HG03139 (cell line): ENCODE measurements around the gene MRPL9.
"Not testable (repeated sequence)": the region's sequence is repeated elsewhere in the genome, so short reads cannot be mapped to it uniquely, and the experiment has no call there.

Source experiments
- ATAC-seq: cut with Tn5 transposase; IDR thresholded peaks from one replicate; pipeline ENCODE4 v1.9.1; 2021; ENCODE audit not compliant: unreplicated experiment

MRPL9 gene

DNA sequence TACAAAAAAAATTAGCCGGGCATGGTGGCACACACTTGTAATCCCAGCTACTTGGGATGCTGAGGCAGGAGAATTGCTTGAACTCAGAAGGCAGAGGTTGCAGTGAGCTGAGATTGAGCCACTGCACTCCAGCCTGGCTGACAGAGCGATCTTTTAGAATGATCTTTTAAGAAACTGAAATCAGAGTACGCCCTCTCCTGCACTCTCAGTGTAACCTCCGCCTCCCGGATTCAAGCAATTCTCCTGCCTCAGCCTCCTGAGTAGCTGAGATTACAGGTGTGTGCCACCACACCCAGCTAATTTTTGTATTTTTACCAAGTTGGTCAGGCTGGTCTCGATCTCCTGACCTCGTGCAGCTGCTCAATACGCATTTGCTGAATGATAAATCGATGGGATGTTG is 29.3 kb downstream of the MRPL9 start:
- not testable (repeated sequence) for ATAC-seq

DNA sequence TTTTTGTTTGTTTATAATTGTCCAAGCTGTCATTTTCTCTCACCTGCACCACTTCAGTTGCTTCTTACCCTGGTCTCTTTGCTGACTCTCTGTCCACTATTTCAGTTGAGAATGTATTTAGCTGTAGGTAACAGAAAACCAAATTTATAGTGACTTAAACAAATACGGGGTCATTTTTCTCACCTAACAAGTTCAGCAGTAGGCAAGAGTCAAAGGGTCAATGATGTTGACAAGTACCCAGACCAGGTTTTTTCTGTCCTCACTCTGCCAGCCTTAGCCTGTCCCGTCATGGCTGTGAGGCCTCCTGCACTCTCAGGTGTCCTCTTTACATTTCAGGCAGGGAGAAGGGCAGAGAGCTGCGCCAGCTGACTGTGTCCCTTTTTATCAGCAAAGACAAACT is 30.2 kb downstream of the MRPL9 start:
- ATAC-seq = no peak

DNA sequence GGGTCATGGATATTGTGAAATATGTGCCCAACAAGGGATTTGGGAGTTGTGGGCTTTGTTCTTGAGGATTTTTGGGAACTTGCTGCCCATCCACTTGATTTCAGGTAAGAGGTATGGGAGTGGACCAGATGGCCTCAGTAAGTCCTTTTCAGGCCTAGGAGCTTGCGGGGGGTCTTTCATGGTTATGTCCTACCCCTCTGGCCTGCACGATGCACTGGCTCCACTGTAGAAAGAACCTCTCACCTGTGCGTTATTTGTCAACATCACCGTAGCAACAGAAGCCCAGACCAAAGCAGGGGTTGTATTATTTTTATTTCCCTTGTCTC is 33.4 kb downstream of the MRPL9 start:
- ATAC-seq = no peak

DNA sequence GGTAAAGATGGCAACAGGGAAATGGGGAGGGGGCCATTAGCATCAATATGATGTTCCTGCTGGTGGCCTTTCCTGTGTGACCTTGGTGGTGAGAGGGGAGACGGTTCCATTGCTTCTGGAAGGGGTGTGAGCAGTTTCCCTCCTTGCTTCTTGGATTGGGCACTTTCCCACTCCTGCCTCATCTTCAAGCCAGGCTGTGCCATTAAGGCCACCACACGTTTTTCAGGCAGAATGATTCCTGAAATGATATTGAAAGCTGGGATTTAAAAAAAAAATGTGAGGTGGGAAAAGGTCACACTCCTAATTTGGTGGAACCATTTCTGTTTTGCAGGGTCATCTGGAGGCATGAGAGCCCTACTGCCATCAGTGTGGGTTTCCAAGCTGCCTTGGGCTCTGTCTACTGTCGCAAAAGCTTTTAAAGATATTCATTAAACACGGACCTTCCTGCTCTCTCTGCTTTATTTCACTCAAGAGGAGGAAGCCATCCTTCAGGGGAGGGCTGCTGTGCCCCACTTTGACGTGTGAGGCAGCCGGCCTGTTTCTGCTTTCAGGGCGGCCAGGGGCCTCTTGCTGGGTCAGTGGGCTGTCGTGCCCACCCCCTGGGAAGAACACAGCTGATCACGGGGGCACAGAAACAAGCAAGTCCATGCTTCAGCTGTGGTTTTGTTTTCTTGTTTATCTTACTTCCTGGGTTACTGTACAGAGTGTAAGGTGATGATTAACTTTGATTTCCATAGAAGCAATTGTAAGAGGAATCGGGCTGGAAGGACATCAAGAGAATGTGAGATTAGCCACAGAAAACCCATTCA is 33.9 kb downstream of the MRPL9 start:
- no peak for ATAC-seq

DNA sequence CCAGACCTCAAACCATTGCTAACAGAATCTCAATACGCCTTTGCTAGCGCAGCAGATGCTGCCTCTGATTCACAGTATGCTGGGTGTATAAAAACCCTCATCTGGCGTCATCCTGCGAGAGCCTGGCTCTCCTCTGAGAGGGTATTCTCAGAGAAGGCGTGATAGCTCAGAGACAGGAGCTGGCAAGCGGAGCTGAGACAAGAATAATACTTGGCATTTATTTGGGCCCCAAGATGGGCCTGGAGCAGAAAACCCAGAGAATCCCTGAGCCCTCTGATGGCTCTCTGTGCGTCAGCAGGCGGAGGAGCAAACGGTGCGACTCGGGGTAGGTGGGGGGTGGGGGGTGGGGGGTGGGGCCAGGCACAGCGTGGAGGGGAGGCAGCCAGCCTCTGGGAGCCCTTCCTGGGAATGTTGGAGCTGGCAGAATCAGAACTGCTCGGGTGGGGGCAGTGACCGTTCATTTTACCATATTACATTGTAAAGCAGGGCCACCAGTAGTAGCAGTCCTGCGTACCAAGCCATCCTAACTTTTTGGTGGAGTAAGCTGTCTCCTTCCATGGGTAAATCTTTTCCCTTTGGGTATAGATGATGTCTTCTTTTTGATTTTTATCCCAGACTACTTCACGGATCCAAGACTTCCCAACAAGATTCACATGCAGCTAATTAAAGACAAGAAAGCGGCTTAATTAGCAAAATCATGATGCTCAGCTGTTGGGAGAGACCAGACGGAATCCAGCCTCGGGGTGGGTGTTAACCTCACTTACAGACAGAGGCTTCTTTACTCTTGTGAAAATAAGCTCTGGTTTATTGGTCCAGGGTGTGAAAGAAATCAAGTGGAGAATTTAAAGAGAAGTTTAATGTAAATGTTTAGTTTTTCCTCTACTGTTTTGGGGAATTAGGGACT is 34.9 kb downstream of the MRPL9 start:
- ATAC-seq = no peak

DNA sequence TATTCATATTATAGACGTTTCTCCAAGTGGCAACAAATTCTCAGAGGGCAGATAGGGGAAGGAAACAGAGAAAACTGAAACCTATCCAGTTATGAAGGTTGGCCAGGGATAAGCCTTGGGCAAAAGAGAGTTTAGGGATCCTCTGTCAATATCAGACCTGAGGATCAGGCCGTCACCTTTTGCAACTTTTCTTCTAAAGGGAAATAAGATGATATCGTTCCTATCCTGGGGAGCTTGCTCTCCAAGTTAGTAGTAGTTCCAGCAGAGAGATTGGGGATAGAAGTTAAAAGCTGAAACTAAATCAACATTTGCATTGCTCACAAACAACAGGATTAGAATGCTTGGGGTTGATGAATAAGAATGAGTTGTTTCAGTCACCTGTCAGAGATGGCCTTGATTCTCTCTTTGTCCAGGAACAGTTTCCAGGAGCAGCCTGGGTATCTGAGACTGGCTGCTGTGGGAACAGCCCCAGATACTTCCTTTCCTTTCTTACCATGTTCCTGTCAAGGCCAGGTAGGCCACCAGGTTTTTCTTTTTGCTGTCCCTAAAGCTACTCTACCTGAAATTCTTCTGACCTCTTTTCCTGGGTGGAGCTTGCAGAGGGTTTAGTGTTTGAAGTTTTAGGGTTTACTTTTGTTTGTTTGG is 39.4 kb downstream of the MRPL9 start:
- no peak for ATAC-seq

DNA sequence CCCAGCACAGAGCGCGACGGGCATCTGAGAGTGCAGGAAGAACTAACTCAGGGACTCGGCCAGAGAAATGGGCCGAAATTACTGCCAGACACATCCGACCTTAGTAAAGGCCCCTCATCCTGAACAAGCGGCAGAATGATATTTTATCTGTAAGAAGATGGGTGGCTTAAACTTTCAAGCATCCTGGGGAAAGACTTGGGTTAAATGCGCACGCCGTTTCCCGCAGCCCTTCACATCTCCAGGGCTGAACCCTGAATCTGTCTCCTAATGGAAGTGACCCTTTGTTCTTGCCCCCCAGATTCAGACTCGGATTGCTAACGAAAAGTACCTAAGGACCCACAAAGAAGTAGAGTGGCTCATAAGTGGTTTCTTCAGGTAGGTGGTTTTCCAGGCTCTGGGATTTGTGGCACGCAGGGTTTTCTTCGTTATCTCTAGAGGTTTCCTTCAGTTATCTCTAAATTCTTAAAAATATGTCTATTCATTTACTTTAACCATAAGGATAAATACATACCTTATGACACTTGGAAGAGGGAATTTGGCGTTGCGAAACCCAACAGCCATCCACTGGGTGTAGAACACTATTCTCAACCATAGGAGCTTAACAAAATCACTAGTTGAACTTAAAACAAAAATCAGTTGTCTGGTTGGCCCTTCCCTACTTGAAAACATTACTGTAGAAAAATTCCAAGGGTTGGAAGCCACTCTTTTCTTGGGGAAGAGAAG is 41.3 kb downstream of the MRPL9 start:
- ATAC-seq = no peak

DNA sequence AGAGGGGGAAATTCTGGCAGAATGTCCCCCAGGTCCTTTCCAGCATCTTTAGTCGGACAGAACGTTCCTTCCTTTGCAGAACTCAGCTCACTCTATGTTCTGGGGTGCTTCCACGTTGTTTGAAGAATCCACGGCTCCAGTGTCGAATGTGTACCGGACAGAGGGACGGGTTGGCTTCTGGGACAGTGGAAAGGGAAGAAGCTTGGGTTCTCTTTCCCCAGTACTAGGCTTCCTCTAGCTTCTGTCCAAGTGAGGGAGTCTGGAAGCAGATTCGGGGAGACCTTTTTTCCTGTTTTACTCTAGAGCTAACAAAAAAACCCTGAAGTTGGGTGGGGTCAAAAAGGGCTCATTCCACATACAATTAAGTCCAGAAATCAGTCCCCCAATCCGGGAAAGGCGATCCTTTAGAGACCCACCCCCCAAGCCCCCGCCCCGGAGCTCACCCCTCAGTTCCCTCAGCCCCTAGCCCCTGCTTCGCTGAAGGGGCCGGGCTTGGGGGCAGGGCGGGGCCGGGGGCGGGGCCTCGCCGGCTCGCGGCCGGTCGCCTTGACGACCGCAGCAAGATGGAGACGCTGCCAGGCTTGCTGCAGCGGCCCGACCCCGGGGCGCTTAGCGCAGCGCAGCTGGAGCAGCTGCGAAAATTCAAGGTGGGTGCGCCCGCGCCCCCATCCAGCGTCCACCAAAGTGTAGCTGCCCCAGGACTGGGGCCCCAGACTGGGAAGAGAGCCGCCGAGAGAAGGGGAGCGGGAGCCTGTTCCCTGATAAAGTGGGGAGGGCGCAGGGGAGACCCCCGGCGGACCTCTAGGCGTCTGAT is 42.1 kb downstream of the MRPL9 start, which contains the start of gene RIIAD1:
TSS of gene RIIAD1 (plus strand) at position 549 of the 814 bp plus-strand sequence. CDS start at position 564, 15 bp downstream.
- no peak for ATAC-seq

DNA sequence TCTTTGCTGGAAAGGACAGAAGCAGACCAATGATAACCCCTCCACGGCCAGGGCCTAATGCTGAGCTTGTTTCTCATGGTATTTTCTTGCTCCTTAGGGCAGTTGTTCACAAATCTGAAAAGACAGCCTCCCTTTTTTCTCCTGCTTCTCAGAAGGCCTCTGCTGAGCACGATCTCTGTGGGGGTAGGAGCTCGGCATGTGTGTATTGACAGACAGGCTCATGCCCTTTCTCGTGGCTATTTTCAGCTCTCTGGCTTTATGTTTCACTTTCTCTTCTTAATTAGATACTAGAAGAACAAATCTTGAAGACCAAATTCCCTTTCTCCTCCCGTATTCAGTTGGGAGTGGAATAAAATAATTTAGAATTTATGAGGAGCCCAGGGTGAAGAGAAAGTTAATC is 42.7 kb downstream of the MRPL9 start:
- ATAC-seq = no peak

DNA sequence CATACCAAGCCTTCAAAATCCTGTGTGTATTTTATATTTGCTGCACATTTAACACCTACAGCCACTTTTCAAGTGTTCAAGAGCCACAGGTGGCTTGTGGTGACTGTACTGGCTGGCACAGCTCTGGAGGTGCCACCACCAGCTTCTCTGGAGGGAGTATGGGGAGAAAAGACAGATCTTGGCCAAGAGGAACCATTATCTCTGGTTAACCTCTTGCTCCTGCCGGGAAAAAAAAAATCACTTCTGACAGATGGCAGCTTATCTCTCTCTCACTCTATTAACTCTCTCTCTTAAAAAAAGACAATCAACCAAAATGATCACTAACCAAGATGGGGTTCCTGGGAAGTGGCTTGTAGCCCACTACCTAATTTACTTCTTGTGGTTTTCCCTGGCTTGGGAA is 43.2 kb downstream of the MRPL9 start:
- ATAC-seq = no peak

DNA sequence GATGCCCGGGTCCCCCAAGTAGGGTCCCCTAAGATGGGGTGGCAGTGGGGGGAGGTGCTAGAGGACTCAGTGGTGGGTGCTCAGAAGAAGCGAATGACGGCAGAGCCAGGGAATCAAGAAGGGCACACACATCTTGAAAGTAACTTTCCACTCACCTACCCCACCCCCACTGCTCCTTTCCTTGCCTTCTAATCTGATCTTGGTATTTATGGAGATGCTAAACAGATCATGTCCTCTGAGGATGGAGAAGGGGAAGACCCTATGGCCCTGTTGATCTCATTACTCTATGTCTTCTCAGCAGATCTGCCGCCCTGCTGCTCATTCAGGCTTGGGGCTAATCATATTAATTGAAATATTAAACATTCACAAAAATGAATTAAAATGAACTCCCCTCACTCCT is 44.6 kb downstream of the MRPL9 start:
- no peak for ATAC-seq

DNA sequence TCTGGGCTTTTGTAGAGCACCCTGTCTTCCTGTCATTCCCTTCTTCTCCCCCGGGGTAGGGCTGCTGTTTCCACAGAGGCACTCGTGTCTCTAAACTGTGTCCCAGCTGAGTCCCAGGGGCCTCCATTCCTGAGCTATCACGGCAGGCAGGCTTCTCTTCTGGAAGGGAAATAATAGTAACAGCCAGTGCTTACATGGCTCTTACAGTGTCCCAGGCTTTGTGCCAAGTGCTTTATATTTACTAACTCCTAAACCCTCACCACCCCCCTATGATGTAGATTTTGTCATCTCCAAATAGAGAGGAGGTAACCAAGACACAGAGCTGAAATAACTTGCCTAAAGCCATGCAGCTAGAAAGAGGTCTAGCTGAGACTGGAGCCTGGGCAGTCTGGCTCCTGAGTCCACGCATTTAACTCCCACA is 45.3 kb downstream of the MRPL9 start:
- ATAC-seq = no peak

DNA sequence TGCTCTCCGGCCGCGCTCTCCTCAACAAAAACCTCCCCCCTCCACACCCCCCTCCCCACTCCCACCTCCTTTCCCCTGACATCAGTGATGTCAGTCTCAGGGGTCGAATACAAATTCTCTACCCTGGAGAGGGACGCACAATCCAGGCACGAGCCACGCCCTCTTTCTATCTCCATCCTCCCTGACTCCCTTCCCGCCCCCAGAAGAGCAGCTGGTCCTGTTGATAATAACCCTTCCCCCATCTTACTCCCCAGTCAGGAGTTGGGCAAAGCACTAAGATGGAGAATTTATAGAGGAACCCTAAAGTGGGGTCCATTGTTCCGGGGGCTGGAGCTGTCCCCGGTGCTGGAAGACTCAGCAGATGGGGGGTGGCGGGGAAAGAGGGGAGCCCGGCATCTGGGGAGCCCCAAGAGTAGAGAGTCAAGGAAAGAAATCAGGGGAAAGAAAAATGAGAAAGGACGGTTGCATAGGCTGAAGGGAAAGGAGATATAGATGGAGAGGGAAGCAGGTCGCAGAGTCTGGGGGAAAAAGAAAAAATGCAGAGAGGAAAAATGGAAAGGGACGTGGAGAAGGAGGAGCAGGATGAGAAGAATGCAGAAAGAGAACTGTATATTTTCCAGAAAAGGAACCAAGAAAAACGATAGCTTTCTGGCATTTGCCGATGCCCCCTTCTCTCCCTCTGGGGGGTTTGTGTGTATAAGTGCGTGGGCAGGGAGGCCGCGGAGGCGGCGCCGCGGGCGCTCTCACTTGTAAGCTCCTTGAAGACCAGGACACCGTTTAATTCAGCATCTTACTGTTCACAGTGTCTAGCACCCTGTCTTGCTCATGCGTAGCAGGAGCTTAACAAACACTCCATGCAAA is 46.3 kb downstream of the MRPL9 start, which contains the start of gene CELF3:
TSS of gene CELF3 (minus strand) at position 33 of the 861 bp plus-strand sequence. CDS start 783 bp downstream, outside the sequence.
- ATAC-seq = no peak

DNA sequence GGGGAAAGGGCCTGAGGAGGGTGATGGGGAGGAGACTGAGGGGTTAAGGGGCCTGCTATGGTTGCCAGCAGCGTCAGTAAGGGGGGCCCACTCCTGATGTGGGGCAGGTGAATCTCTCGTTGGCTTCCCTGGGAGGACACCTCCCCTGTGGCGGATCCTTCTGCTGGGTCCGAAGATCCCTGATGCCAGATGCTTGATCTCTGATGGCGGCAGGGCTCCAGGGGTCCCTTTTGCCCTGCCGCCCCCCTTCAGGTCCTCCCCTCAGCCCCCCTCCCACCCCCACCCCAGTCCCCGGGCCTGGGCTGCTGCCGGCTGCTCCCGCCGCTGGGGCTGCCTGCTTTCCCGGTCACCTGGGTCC is 46.9 kb downstream of the MRPL9 start:
- ATAC-seq = no peak

DNA sequence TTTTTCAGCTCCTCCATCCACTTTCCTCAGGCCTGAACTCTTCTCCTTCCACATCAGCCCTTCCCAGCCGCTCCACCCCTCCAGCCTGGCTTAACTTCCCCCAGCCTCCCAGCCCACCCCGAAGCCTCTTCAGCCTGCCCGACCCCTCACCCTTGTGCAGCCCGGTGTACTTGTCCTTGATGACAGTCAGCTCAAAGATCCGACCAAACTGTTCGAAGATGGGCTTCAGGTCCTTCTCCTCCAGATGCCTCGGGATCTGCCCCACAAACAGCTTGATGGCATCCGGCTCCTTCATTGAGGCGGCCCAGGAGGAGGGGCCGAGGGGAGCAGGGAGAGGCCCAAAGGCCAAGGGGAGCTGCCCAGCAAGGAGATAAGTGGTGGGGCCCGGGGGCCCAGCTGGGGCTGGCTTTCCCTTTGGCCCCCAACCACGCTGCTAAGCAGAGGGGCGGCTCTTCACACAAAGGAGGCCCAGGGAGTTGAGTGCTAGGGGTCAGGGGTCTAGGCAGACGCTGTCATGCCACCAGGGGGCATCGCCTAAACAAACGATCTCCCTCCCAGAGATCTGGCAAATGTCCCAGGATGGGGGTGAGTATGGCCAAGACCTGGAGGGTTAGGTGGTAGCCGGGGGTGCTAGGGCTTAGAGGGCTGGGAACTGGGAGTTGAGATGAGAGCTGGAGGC is 47.4 kb downstream of the MRPL9 start:
- ATAC-seq = no peak

DNA sequence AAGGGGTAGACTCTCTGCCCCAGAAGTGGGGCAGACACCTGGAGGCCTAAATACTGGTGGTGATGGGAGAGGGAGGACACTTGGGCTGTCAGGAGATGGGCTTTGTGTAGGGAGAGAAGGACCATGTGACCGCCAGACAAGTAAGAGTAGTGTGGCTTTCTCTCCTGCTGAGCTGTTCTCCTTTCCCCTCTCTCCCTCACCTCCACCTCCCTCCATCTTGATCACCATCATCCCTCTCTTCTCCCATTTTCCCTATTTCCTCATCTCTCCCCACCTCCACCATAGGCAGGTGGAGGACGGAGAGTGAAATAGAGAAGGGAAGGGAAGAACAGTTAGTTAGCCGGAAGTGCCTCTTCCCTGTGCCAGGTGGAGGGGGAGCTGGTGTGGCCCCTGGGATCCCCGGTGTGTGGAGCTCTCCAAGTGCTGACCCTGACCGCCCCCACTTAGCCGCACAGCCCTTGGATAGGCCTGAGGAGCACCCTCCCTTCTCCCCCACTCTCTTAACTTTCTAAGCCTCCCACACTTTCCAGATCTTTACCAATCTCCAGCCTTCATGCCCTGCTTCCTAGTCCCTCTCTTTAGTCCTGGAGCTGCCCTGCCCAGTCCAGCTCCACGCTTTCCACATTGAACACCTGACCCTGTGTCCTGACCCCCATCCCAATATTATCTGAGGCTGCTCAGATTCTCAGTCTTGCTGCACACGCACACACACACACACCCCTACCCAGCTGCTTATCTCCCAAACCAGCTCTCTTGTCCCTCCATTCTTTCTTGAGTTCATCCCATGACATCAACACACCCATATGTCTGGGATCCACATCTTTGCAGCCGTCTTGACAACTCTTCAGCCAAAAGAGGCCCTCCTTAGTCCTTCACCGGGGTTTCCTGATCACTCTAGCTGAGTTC is 48.2 kb downstream of the MRPL9 start:
- ATAC-seq = no peak

DNA sequence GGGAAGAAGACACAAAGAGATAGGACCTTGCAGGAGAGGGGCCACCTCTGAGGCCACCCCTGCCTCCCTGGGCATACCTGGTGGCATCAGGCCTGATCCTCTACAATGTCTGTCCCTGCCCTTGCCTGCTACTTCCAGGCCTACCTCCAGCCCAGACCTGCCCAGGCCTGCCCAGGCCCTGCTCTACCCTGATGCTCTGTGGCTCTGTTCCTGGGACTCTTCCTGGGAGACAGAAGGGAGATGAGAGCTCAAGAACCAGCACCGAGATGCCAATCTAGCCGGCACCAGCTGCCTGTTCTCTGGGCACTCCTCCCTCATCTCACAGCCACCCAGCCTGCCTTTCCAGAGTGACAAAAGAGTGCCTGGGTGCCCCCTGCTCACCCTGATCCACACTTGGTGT is 49.4 kb downstream of the MRPL9 start:
- no peak for ATAC-seq

DNA sequence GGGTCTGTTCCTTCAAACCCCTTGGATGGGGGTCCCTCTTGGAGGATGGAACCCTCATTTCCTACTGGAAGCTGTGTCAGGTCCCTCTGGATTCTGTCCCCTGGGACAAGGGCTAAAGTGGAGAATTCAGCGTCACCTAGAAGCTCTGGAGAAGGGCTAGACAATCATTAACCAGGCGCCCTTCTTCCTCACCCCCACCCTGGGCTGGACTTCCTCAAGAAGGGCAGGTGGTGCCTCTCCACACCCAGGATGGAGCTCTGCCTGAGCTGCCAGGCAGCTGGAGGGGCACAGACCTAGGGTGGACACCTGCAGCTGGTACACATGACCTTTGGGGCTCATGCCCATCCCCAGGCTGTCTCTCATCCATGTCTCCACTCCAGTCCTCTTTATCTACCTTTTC is 50.3 kb downstream of the MRPL9 start:
- ATAC-seq = no peak
